Right lung (tissue), 5 donors: Measurements from ENCODE around the gene RAD21L1. TPM values are rescaled to one million over a fixed set of nuclear protein-coding genes. Genes with fewer than 3 reads are reported as not detected.
"Not testable (repeated sequence)": the region's sequence is repeated elsewhere in the genome, so short reads cannot be mapped to it uniquely, and the experiment has no call there.

Experiments used
- DNase-seq, 2 donors: peaks; one replicate each; pipeline ENCODE4 v3.0.0-alpha.2; 2013
- polyA plus RNA-seq, 5 donors: library from polyadenylated mRNA; unstranded; fragments of 120-200 nt; gene quantifications; one replicate each; pipeline versions ENCODE4 v1.2.1 to v1.2.3, GENCODE V29; 2013; ENCODE audit warnings: inconsistent platforms in 1 of 5, low replicate concordance in 1 of 5; ENCODE audit not compliant: insufficient read length in 5 of 5, insufficient read depth in 1 of 5

RAD21L1 gene
- polyA plus RNA-seq, 5 donors: not detected

DNA sequence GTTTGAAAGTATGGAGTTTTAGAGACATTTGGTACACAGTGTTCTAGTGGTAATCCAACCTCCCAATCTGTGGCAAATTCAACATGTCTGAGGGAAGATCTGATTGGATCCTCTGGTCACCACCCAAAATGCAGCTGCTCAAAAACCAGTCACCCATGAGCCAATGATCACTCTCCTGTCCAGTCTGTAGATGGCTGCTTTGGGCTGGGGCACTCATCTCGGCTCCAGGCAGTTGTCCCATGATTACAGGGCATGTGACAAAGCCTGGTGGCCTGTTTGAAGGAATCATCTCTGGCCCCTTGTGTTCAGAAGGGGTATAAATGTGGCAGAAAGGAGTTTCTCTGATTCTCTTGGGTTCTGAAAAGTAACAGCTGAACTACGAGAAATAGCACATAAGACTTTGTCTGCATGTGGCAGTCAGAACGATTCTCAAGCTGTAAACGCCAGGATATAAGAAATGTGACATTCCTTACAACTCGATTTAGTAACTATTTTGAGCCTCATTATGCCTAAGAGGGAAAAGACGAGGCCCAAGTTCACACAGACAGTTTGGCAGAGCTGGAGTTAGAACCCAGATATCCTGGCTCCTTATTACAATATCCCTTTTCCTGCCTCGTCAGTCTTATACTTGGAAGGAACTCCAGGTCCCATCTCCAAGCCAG lies 26.5 kb upstream of the RAD21L1 start:
- DNase-seq: peak; percentile 33 to 55

DNA sequence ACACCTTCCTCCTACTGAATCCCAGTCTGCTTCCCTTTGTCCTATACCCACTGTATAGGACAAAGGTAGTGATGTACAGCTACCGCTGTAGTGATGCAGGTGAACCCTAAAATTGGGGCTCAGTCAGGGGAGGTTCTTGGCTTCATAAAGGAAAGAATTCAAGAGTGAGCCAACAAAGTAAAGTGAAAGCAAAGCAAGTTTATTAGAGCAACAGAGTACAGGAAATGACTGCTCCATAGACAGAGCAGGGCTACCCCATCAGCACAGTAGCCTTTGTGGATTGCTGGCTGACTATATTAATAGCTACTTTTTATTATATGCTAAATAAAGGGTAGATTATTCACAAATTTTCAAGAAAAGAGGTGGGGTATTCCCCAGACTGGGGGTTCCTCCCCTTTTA lies 25.9 kb upstream of the RAD21L1 start:
- no peak for DNase-seq

DNA sequence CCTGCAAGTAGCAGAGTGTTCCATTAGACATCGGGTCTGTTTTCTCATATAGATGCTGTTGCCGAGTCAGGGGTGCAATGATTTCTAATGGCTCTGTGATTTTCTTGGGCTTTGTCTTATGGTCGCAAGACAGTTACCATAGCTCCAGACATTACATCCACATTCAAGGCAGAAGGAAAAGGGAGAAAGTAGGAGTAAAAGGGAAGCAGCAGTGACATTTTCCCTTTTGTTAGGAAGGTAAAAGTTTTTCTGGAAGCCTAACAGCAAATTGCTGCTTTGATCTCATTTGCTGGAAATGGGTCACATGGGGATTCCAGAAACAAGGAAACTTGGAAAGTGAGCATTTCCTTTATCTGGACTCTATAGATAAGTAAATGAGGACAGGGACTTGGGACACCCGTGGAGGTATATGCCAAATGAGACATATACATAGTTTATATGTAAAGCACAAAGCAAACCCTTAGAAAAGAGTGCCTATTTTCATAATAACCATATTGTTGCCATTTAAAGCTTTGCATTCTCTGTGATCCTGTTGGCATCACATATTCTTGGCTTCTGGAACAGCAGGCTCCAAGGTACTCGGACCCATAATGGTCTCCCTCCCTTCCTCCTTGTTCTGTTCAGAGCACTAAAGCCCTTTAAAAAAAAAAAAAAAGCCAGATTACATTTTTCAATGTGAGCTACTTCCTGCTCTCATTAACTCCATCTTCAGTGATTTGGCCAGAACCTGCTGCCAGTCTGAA lies 22.9 kb upstream of the RAD21L1 start, which contains the start of gene C20orf202:
C20orf202 (plus strand) TSS at position 693 of the 743 bp plus-strand sequence. CDS start 132 bp downstream, outside the sequence.
- DNase-seq: no peak

DNA sequence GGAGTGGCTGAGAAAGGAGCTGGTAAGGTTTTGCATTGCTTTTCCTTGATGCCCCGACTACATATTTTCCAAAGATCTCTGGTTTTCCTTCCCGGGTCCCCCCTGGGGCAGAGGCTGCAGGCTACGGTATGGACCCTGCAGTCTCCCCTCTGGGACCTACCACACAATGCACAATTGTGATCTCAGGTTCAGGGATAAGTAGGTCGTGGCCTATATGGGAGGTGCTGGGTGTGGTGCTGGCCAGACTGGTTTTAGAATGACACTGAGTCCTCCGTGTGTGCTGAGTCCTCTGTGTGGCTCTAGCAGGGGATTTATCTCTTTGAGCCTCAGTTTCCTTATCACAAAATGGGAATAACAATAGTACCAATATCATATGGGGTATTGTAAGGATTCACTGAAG lies 22.2 kb upstream of the RAD21L1 start:
- DNase-seq: no peak

DNA sequence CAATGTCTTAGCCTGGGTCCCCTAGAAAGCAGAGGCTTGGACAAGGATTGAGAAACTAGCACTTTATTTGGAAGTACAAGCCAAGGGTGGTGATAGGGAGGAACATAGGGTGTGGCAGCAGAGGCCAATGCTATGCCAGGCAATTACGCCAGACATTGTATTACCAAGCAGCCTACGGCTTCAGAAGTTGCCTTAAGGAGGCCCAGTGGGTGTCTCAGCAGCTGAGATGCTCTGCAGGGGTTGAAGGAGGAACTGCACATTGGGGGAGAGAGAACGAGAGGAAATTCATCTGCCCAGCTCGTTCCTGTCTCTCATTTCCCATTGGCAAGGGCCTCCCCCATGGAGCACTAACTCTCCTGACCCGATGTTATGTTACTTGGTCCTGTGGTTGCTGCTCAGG lies 21.7 kb upstream of the RAD21L1 start:
- DNase-seq: no peak

DNA sequence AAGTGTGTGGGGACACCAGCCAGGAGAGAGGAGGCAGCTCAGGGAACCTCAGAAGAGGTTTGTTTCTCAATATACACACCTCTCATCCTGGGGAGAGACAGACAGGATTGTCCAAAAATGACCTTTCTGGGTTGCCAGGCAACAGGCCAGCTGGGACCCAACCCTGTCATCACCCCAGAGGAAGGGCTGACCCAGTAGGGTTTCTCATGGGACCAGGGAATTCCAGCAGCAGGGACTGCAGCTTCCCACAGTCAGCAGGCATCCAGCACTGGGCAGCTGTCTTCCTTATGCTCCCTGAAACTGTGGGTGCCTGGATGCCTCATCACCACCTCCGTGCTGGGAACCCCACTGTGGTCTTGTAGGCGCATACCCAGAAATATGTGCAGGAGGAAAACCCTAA lies 21.3 kb upstream of the RAD21L1 start:
- DNase-seq: no peak

DNA sequence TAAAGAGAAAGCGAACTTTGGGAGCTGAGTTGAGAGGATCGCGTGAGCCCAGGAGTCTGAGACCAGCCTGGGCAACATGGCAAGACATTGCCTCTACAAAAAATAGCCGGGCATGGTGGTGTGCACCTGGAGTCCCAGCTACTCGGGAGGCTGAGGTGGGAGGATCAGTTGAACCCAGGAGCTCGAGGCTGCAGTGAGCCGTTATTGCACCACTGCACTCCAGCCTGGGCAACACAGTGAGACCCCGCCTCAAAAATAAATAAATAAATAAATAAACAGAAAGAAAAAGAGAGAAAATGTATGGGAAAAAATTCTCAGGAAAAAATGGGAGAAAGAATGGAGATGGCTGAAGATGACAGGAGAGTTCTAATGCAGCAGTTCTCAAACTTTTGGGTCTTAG lies 20.0 kb upstream of the RAD21L1 start:
- no peak for DNase-seq

DNA sequence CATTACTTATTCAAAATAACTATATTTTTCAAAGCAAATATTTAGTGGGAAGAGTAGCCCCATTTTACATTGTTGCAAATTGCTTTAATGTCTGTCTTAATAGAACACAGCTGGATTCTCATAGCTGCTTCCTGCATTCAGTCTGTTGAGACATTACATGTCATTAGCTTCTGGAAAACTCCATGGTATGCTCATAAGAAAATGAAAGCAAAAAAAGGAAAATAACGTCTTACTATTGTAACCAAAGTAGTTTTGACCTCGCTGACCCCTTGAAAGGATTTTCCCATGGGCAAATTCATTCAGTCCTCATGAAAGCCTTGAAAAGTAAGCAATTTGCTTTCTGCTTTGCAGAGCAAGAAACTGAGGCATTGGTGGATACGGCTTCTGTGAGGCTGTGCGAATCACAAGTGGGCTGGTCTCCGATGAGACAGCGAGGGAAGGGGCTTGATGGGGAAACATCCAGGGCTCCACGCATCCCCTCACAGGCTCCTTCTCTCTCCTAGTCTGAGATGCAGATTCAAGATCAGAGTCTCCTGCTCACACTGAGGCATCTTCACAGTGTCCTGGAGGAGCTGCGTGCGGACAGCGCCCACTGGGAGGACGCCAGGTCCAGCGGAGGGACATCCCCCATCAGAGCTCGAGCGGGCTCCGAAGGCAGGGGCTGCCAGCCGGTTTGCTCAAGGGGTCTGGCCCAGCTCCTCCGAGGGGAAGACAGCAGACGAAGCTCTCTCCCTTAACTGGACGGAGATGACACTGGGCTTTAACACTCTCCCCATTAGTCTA lies 19.3 kb upstream of the RAD21L1 start:
- peak in 1 of 2 donors; percentile 26 for DNase-seq

DNA sequence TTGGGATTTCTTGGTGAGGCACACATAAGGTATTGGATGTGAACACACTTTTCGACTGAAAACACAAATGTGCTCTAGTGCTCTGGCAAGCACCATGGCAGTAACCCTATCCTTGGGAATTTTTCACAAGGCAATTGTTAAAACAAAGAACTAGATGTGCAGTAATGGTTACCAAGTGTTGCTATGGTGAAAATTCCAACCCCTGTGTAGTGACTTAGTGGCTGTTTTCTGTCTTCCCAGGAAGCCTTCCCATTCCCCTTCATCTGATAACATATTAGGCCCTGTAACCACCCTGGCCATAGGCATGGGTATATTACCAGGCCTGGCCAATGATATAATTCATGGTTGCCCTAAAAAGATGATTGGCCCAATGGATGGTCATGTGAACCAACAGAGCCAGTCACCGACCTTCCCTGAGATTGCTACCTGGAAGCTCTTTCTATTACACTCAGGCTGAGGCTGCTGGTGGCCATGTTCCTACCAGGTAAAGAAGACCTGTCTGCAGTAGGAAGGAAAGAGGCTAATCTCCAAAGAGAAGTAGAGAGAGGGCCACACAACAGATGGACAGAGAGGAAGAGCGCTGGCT lies 18.5 kb upstream of the RAD21L1 start:
- no peak for DNase-seq

DNA sequence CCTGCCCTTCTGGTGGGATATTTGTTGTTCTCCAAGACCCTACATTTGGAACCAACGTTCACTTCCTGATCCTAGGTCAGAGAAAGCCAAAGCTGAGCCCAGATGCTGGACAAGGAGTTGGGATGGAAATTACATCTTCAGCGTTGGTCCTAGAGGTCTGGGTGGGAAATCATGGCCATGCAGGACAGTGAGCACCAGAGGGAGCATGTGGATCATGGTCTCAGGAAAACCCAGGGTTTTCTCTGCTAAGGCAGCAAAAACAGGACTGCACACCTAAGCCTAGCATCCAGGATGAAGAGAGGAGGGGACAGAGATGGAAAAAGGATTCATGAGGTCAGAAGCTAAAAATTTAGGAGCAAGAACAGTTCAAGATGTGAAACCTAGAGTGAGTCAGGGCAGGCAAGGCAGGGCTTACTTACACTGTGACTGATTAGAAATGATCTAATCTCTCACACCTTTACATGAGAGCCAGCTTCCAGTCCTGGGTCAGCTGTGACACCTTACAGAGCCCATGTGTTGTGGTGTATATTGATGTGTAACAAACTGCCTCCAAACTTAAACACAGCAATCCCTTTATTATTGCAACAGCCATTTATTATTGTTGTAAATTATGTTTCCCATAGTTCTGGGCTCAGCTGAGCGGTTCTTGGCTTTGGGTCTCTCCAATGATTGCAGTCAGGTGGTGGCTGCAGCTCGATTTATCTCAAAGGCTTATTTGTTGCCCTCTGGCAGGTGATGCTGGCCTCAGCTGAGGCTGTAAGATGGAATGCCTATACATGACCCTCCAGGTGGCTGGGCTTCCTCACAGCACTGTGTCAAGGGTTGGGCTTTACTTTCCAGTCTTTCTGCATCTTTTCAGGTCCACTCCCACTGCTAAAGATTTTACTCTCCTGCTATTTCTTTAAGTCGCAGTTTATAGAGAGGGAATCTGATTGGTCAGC lies 16.1 kb upstream of the RAD21L1 start:
- no peak for DNase-seq

DNA sequence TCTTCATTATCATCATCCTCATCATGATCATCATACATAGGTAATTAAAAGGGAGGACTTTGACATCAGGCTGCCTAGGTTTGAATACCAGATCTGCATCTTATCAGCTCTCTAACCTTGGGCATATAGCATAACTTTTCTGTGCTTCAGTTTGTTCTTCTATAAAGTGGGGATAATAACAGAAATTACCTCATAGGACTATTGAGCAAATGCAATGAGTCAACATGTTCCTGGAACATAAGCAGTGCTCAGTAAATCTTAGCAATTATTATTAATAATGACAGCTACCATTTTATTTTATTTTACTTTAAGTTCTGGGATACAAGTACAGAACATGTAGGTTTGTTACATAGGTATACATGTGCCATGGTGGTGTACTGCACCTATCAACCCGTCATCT lies 15.3 kb upstream of the RAD21L1 start:
- no peak for DNase-seq

DNA sequence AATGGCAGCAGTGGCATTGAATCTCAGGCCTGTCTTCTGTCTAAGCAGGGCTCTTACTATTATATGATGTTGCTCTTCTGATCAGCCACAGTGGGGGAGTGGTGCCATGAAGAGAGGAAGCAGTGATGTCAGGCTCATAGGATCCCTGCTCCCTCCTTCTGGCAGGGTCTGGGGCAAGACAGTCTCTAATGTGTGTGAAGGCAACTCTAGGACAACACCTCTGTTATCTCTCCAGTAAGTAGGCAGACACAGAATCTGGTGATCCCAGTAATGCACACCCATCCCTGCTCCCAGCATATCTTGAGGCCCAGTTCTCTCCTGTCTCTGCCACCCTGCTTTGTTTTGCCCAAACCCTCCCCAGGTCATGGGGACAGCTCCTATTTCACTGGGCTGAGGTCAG lies 13.8 kb upstream of the RAD21L1 start:
- no peak for DNase-seq

DNA sequence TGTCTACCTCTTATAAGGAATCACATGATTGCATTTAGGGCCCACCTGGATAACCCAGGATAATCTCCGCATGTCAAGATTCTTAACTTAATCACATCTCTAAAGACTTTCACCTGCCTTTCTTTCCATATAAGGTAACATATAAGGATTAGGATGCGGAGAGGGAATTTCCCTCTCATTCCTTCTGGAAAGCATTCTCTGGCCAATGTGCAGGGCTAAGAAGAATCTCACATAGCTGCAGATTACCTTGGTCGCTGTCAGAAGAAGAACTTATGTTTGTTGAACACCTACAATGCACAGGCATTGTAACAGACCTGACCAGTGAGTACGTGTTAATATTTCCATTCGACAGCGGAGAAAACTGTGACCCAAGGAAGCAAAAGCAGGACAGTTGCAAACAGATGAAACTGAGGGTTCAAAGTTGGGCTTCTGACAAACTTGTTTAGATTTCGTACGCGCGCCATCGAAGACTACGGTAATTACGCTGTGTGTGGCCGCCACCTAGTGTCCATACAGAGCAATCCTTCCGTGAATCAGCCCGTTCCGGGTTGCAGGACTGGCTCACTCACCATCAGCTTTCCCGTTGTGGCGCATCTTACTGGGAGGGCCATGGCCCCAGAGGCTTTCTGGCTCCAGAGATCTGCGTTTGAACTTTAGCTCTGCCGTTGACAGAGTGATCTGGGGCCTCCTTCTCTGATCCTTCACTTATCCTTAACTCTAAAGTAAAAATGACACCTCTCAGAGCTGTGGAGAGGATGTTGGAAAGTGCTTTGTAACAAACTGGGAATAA lies 13.0 kb upstream of the RAD21L1 start:
- peak; percentile 59 to 62 for DNase-seq

DNA sequence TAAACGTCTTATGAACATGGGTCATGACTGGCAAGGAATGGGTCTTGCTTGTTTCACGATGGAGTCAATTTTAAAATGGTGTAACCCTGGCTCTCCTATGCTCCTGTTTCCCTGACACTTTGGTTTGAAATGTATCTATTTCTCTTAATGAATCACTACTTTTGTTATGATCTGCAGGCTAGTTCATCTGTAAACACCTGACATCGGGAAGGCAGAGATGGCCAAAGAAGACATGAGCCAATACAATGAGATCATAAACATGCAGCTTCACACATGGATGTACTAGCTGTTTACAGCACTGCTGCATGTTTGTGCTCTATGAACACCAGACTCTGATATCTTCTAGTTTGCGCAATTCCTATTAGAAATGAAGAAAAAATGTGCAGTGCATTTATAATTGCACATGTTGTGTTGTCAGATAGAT lies 11.0 kb upstream of the RAD21L1 start:
- DNase-seq: no peak

DNA sequence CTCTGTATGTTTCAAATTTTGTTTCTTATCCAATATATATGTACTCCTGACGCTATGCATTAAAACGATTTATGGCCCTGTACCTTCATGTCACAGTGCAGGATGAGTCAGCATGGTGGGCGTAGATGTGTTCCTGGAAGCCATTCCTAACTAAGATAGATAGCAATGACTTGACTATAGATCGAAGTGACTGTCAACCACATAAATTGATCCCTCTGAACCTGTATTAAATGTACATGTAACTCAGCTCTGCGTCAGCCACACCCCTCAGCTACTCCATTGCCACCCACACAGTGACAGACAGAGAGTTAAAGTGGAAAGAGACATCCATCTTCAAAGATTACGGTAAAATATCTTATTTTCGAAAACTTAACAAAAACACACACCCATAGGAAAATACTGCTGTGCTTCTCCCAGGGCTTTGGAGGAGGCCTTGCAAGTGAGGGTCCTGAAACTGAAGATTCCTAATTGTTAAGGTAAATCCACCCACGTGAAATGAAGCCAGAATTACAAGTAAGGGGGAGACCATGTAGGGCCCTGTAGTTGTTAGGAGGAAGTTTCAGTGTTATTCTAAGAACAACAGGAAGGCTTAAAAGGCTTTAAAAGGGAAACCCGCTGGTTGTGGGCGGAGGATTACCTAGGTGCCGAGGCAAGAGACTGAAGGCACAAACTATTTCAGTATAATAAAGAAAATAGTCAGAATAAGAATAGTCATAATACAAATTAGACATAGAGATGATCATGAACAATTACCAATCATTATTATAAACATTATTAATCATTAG lies 10.3 kb upstream of the RAD21L1 start:
- DNase-seq: no peak

DNA sequence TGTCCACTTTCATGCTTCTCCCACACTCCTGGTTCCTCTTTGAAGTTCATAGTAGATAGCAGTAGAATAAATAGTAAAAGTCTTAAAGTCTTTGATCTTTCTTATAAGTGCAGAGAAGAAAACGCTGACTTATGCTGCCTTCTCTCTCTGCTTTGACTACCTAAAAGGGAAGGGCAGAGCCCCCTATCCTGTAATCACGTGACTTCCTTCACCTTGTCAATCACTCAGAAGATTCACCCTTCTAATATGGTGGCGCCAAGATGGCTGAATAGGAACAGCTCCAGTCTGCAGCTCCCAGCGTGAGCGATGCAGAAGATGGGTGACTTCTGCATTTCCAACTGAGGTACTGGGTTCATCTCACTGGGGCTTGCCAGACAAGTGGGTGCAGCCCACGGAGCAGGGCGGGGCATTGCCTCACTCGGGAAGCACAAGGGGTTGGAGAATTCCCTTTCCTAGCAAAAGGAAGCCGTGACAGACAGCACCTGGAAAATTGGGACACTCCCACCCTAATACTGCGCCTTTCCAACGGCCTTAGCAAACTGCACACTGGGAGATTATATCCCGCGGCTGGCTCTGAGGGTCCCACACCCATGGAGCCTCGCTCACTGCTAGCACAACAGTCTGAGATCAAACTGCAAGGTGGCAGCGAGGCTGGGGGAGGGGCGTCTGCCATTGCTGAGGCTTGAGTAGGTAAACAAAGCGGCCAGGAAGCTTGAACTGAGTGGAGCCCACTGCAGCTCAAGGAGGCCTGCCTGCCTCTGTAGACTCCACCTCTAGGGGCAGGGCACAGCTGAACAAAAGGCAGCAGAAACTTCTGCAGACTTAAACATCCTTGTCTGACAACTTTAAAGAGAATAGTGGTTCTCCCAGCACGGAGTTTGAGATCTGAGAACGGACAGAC lies 9.1 kb upstream of the RAD21L1 start:
- not testable (repeated sequence) for DNase-seq

DNA sequence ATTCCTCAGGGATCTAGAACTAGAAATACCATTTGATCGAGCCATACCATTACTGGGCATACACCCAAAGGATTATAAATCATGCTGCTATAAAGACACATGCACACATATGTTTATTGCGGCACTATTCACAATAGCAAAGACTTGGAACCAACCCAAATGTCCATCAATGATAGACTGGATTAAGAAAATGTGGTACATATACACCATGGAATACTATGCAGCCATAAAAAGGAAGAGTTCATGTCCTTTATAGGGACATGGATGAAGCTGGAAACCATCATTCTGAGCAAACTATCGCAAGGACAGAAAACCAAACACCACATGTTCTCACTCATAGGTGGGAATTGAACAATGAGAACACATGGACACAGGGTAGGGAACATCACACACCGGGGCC lies 3.1 kb upstream of the RAD21L1 start:
- not testable (repeated sequence) for DNase-seq

DNA sequence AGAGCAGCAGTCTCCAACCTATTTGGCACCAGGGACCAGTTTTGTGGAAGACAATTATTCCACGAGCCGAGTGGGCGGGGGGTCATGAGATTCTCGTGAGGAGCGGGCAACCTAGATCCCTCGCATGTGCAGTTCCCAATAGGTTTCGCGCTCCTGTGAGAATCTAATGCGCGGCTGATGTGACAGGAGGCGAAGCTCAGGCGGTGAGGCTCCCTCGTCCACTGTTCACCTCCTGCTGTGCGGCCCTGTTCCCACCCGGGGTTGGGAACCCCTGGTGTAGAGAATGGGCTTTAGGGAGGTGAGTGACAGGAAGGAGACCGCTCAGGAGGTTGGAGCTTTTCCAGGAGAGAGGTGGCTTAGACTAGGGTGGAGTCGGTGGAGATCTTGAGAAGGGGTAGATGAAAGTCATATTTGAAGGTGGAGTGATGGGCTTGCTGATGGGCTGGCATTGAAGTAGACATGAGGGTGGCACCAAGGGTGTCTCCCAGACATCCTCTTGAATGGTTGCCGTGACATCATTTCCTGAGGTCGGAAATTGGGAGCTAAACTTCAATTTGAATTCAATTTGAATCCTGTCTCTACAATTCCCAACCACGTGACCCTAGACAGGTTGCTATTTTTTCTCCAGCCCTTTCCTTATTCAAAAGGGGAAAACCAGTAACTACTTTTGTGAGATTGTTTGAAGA lies 1.5 kb upstream of the RAD21L1 start:
- DNase-seq: no peak
